GM12872 (cell line): ENCODE data around the gene RASL11A.

ENCODE experiments used
- TF ChIP-seq, protein P1 (sequence below): IDR thresholded peaks from 3 replicates; pipeline ENCODE4 v1.5.1; 2011; ENCODE audit warnings: low read depth, mild to moderate bottlenecking, low read length, moderate library complexity; ENCODE audit not compliant: insufficient read depth

The RASL11A gene

DNA sequence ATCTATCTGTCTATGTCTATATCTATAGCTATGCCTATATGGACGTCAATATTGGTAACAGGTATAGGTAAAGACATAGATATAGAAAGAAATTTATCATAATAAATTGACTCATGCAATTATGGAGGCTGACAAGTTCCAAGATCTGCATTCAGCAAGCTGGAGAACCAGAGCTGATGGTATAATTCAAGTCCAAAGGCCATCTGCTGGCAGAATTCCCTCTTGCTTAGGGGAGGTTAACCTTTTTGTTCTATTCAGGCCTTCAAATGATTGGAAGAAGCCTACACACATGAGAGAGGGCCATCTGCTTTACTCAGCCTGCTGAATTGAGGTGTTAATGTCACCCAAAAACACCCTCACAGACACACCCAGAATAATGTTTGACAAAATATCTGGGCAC, 10.8 kb downstream of the RASL11A start:
- TF ChIP-seq, protein P1, sequence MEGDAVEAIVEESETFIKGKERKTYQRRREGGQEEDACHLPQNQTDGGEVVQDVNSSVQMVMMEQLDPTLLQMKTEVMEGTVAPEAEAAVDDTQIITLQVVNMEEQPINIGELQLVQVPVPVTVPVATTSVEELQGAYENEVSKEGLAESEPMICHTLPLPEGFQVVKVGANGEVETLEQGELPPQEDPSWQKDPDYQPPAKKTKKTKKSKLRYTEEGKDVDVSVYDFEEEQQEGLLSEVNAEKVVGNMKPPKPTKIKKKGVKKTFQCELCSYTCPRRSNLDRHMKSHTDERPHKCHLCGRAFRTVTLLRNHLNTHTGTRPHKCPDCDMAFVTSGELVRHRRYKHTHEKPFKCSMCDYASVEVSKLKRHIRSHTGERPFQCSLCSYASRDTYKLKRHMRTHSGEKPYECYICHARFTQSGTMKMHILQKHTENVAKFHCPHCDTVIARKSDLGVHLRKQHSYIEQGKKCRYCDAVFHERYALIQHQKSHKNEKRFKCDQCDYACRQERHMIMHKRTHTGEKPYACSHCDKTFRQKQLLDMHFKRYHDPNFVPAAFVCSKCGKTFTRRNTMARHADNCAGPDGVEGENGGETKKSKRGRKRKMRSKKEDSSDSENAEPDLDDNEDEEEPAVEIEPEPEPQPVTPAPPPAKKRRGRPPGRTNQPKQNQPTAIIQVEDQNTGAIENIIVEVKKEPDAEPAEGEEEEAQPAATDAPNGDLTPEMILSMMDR, result no peak

DNA sequence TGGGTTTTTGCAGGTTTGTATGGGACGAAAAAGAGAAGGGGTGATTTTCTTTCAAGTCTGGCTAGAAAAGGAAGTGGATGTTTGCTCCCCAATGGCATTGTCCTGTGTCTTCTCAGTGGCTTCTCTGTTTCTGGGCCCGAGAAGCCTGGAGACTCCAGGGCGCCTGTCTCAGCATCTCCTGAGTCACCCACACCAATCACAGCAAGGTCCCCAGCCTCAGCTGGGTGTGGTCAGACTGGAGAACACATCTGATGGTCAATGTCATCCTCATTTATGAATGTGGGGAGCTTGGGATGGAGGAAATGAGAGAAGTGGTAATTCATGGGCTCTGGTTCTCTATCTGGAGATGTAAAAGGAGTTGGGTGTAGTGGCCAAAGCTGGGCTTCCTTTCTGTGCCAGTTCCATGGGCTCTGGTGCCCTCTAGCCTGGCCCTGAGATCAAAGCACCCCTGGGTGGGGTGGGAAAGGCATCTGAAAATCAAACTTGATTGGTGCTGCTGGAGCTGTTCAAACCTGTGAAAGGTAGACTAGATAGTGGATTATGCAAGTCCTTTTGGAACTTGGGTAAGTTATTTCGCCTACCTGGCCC, 13.4 kb downstream of the RASL11A start:
- TF ChIP-seq, protein P1, result peak; percentile 66

DNA sequence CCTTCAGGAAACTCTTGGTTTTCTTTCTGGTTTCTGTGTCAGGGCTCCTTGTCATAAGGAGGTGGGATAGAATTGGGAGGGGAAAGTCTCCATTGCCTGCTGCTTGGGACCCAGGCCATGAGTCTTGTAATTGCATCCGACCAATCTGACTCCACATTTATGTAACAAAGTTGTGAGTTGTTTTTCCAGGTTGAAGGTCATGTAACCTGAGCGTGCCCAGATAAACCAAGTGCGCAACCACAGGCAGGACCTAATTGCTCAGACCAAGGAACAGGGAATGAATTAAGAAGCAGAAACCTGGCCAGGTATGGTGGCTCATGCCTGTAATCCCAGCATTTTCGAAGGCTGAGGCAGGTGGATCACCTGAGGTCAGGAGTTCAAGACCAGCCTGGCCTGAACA, 17.8 kb downstream of the RASL11A start:
- TF ChIP-seq, protein P1, result no peak

DNA sequence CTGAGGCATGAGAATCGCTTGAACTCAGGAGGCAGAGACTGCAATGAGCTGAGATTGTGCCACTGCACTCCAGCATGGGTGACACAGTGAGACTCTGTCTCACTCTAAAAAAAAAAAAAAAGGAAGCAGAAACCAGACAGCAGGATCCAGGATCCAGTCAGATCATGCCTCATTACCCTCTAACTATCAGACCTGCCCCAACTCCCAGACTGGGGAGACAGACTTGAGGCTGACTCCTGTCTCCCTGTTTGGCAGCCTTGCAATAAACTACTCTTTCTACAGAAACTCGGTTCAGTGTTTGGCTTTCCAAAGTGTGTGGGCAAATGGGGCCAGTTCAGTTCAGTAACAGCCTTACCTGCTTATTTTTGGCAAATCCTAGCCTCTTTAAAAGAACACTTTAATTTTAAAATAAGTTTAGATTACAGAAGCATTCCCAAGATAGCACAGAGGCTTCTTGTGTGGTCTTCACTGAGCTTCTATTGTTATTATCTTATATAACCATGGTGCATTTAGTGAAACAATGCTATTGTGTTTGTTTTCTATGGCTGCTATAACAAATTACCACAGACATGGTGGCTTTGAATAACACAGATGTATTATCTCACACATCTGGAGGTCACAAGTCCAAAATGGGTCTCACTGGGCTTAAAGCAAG, 18.5 kb downstream of the RASL11A start:
- TF ChIP-seq, protein P1, result no peak

DNA sequence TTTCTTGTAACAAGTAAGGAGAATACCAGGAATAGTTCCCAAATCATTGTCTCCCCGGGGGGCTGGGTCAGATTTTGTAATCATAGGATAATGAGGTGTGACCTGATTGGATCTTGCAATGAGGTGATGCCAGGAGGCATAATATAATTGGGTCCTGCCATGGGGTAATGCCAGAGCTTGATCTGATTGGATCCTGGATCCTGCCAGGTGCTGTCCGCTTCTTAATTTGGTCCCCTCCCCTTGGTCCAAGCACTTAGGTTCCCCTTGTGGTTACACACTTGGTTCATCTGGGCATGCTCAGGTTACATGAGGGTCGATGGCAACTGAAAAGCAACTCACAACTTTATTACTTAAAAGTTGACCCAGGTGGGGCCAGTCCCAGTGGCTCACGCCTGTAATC, 20.1 kb downstream of the RASL11A start:
- TF ChIP-seq, protein P1, result no peak

DNA sequence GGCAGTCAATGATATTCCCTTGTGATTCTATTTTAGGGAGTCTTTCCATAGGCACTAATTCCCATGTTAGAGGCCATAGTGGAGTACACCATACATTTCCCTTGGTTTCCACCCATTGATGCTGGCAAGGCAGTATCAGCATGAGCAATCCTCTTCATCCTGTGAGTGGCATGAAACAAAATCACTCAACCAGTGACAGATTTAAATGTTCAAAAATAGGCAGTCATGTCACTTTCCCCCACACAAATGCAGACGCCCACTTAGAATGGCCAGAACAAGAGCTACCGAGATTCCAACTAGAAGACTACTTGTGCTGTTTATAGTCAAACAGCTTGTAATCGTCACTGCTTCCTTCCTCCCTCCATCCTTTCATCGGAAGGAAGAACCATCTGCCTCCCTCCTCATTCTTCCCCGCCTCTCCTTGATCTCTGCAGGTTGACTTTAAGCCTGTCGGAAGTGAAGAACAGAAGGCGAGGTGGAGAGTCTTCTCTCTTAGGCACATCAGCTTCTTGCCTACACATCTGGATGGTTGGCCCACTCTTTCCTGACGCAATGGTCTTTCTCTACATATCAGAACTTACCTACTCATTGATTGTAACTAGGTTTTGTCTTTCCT, 22.6 kb downstream of the RASL11A start:
- TF ChIP-seq, protein P1, result no peak

DNA sequence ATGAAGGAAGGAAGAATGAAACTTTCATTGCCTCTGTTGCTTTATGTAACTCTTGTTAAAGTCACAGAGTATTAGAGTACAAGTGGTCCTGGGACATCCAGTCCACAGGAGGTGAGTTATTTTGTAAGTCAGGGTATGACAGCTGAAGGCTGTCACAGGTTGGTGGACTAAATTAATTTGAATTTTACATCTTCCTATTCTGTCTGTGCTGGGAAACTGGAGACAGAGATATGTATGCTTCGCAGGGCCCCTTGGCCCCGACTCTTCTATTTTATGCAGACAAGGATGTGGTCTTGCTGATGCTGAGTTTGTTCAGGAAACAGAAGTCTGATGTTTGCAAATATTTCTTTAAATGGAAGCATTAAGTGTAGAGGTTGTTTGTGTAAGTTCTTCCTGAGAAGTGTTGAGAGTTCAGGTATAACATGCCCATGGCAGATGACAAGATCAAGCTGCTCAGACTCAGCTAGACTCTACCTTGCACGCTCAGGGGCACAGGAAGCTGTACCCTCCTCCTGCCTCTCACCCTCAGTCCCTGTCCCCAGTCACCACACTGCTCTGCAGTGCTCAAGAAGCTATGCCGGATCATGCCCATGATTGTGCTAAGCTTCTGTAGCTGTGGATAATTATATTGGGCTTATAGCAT, 23.4 kb downstream of the RASL11A start:
- TF ChIP-seq, protein P1, result no peak
